SK-N-SH (cell line): ENCODE measurements around the gene TMCO4.

Source experiments
- CHD2 ChIP-seq: fragments of 150-350 bp; IDR thresholded peaks from 2 replicates; pipeline ENCODE4 v1.6.1; 2018; ENCODE audit warnings: low read length; ENCODE audit not compliant: partially characterized antibody
- EP300 ChIP-seq, 2 experiments: IDR thresholded peaks; 2 replicates each; pipeline versions ENCODE4 v1.4.0 to v1.6.1; 2012; ENCODE audit warnings: borderline replicate concordance in 1 of 2, low read depth in 1 of 2, low read length in 1 of 2
- FOXM1 ChIP-seq: IDR thresholded peaks from 2 replicates; pipeline ENCODE4 v1.4.0; 2012; ENCODE audit warnings: low read depth, mild to moderate bottlenecking
- RCOR1 ChIP-seq: fragments of 150-350 bp; IDR thresholded peaks from 2 replicates; pipeline ENCODE4 v1.6.1; 2017; ENCODE audit warnings: antibody characterized with exemption, low read length
- TF ChIP-seq, protein P1 (sequence below): fragments of 200-600 bp; sonication (generic); IDR thresholded peaks from 2 replicates; pipeline ENCODE4 v1.6.1; 2017; ENCODE audit warnings: antibody characterized with exemption, mild to moderate bottlenecking, moderate library complexity

DNA sequence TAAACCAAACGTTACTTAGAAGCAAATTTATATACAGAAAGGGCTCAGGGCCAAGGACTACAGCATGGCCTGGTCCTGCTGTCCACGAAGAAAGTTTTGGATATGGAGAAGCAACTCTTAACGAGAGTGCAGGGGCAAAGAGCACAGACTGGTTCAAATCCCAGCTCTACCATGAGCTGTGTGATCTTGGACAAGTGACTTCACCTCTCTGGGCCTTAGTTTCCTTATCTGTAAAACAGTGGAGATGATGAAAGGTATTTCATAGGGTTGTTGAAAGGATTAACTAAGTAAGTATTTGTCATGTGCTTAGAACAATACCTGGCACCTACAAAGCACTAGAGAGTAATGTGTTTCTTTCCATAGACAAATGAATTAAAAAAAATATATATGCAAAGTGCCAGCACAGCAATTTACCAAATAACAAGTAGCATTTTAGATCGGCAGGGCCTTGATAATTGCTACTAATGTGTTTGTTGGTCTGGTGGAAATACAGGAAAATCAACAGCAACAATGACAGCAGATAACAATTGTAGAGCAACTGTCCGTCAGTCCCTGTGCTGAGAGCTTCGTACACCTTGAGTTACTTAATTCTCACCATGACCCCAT lies 25.4 kb downstream of the TMCO4 start:
- TF ChIP-seq, protein P1, sequence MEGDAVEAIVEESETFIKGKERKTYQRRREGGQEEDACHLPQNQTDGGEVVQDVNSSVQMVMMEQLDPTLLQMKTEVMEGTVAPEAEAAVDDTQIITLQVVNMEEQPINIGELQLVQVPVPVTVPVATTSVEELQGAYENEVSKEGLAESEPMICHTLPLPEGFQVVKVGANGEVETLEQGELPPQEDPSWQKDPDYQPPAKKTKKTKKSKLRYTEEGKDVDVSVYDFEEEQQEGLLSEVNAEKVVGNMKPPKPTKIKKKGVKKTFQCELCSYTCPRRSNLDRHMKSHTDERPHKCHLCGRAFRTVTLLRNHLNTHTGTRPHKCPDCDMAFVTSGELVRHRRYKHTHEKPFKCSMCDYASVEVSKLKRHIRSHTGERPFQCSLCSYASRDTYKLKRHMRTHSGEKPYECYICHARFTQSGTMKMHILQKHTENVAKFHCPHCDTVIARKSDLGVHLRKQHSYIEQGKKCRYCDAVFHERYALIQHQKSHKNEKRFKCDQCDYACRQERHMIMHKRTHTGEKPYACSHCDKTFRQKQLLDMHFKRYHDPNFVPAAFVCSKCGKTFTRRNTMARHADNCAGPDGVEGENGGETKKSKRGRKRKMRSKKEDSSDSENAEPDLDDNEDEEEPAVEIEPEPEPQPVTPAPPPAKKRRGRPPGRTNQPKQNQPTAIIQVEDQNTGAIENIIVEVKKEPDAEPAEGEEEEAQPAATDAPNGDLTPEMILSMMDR = no peak
- TF ChIP-seq EP300 (IDR thresholded peaks at IDR 0.05; ENCODE audit: borderline replicate concordance in 1 of 2, low read depth in 1 of 2, low read length in 1 of 2) (no peak), CHD2 (no peak), FOXM1 (no peak), RCOR1 (no peak)
